HFFc6 (cell line): ENCODE results near the gene C3orf18. TPM values are rescaled to one million over a fixed set of nuclear protein-coding genes. Genes with fewer than 3 reads are reported as not detected.
A peak's percentile ranks its signal among the peaks of the same experiment; 100 is the strongest.

Experiments used
- DNase-seq: peaks from one replicate; pipeline ENCODE4 v3.0.0-alpha.2; 2018
- H3K27ac Mint-ChIP-seq: 2 replicates; pipeline ENCODE4 v1.8.0; 2020; ENCODE audit warnings: mild to moderate bottlenecking, mixed read lengths
- H3K27me3 Mint-ChIP-seq: 2 replicates; pipeline ENCODE4 v1.8.0; 2021; ENCODE audit warnings: mild to moderate bottlenecking, moderate library complexity, mixed read lengths; ENCODE audit not compliant: insufficient read depth
- H3K36me3 Mint-ChIP-seq: 2 replicates; pipeline ENCODE4 v1.8.0; 2021; ENCODE audit warnings: low read depth, mixed read lengths
- H3K4me1 Mint-ChIP-seq: 2 replicates; pipeline ENCODE4 v1.8.0; 2020; ENCODE audit warnings: low read depth, mixed read lengths
- H3K4me3 Mint-ChIP-seq: 2 replicates; pipeline ENCODE4 v1.8.0; 2020; ENCODE audit warnings: mild to moderate bottlenecking, moderate library complexity, mixed read lengths
- H3K9me3 Mint-ChIP-seq: 2 replicates; pipeline ENCODE4 v1.8.0; 2020; ENCODE audit warnings: mild to moderate bottlenecking, mixed read lengths
- CTCF ChIP-seq: fragments of 200-600 bp; sonication (generic); IDR thresholded peaks from 2 replicates; pipeline ENCODE4 v1.5.0; 2021; ENCODE audit warnings: antibody characterized with exemption, mild to moderate bottlenecking
- total RNA-seq, 6 experiments: library from RNA; stranded (reverse); fragmentation: NEBNext Ultra II Directional; extraction: Animal tissue kit (Norgen Biotek cat#: 25700); gene quantifications; 2 replicates in 1 of 6; 3 replicates in 5 of 6; pipeline ENCODE4 v1.2.3, GENCODE V29; 2021

Gene C3orf18
- total RNA-seq, 6 experiments from 2014 or later = 12.9 to 15.5 (median 14.2) TPM

- H3K36me3 Mint-ChIP-seq = no peaks in the 10 kb centered on the region; the same call in 1 of the 2 replicates
- no peak overlapping the region for H3K27ac Mint-ChIP-seq
- TF ChIP-seq CTCF = no peak
- H3K9me3 Mint-ChIP-seq = no peaks in the 10 kb centered on the region
- no peak overlapping the region for H3K4me3 Mint-ChIP-seq
- peaks cover under 1% of the 10 kb centered on the region; the same call in 1 of the 2 replicates for H3K4me1 Mint-ChIP-seq
- H3K27me3 Mint-ChIP-seq = no peaks in the 10 kb centered on the region
- DNase-seq = no peak
These were observed 14.5 kb upstream of the C3orf18 start for GRCh38 chr3:50582083-50582482.

GRCh38 chr3:50581459-50581842 lies 13.9 kb upstream of the C3orf18 start:
- Mint-ChIP-seq H3K27me3 (no peaks in the 10 kb centered on the region), H3K4me3 (no peak overlapping the region), H3K27ac (no peak overlapping the region), H3K36me3 (no peaks in the 10 kb centered on the region; the same call in 1 of the 2 replicates), H3K9me3 (no peaks in the 10 kb centered on the region), H3K4me1 (no peaks in the 10 kb centered on the region)
- no peak for DNase-seq
- TF ChIP-seq CTCF = no peak

- Mint-ChIP-seq H3K4me1 (no peaks in the 10 kb centered on the region), H3K36me3 (no peaks in the 10 kb centered on the region; the same call in 1 of the 2 replicates)
- no peak for DNase-seq
These were observed 13.3 kb upstream of the C3orf18 start for GRCh38 chr3:50580683-50581458.

GRCh38 chr3:50577348-50577747 lies 9.8 kb upstream of the C3orf18 start:
- Mint-ChIP-seq H3K27me3 (no peaks in the 10 kb centered on the region), H3K4me3 (no peak overlapping the region), H3K36me3 (no peaks in the 10 kb centered on the region), H3K27ac (no peak overlapping the region), H3K9me3 (no peaks in the 10 kb centered on the region), H3K4me1 (no peaks in the 10 kb centered on the region)
- no peak for DNase-seq
- no peak for TF ChIP-seq CTCF

More at GRCh38 chr3:50580683-50581458, 13.3 kb upstream of the C3orf18 start:
- no peaks in the 10 kb centered on the region for H3K27me3 Mint-ChIP-seq
- no peak overlapping the region for H3K27ac Mint-ChIP-seq
- TF ChIP-seq CTCF = peak; percentile 49
- H3K4me3 Mint-ChIP-seq = no peak overlapping the region
- no peaks in the 10 kb centered on the region for H3K9me3 Mint-ChIP-seq

- no peak overlapping the region for H3K4me3 Mint-ChIP-seq
- no peaks in the 10 kb centered on the region for H3K36me3 Mint-ChIP-seq
- no peak for DNase-seq
- TF ChIP-seq CTCF = no peak
- H3K9me3 Mint-ChIP-seq = no peaks in the 10 kb centered on the region
- no peaks in the 10 kb centered on the region for H3K27me3 Mint-ChIP-seq
- H3K4me1 Mint-ChIP-seq = peaks cover 8% of the 10 kb centered on the region
- no peak overlapping the region for H3K27ac Mint-ChIP-seq
These were observed 7.8 kb upstream of the C3orf18 start for GRCh38 chr3:50575372-50575771.
